IPS-18a (cell line): Measurements from ENCODE around the gene GPR107.
"Not testable (repeated sequence)": the region's sequence is repeated elsewhere in the genome, so short reads cannot be mapped to it uniquely, and the experiment has no call there.

ENCODE experiments used
- H3K27ac ChIP-seq: one replicate; pipeline ENCODE4 v1.5.1; 2013; ENCODE audit warnings: low read length
- H3K27me3 ChIP-seq: one replicate; pipeline ENCODE4 v1.6.1; 2013; ENCODE audit warnings: mild to moderate bottlenecking, low read length; ENCODE audit not compliant: control insufficient read depth, insufficient read depth
- H3K36me3 ChIP-seq: one replicate; pipeline ENCODE4 v1.6.1; 2013; ENCODE audit warnings: low read depth, low read length; ENCODE audit not compliant: control insufficient read depth
- H3K4me1 ChIP-seq: one replicate; pipeline ENCODE4 v1.6.1; 2013; ENCODE audit warnings: low read depth, low read length; ENCODE audit not compliant: control insufficient read depth
- H3K4me3 ChIP-seq: one replicate; pipeline ENCODE4 v1.5.1; 2013; ENCODE audit warnings: low read length
- H3K9ac ChIP-seq: one replicate; pipeline ENCODE4 v1.6.1; 2013; ENCODE audit warnings: mild to moderate bottlenecking, low read length, moderate library complexity
- H3K9me3 ChIP-seq: one replicate; pipeline ENCODE4 v1.6.1; 2013; ENCODE audit warnings: low read depth, low read length; ENCODE audit not compliant: control insufficient read depth

Gene GPR107

GRCh38 chr9:130020618-130021017 lies 33.1 kb upstream of the GPR107 start:
- H3K9ac ChIP-seq, result no peak overlapping the region
- H3K4me3 ChIP-seq, result no peak overlapping the region
- H3K36me3 ChIP-seq, result no peaks in the 10 kb centered on the region
- H3K4me1 ChIP-seq, result no peaks in the 10 kb centered on the region
- no peaks in the 10 kb centered on the region for H3K9me3 ChIP-seq
- H3K27me3 ChIP-seq, result no peaks in the 10 kb centered on the region
- no peak overlapping the region for H3K27ac ChIP-seq

GRCh38 chr9:130021123-130021522 lies 32.6 kb upstream of the GPR107 start:
- Histone ChIP-seq H3K4me1 (no peaks in the 10 kb centered on the region), H3K27ac (no peak overlapping the region)

GRCh38 chr9:130021842-130022241 lies 31.9 kb upstream of the GPR107 start:
- not testable (repeated sequence) for H3K4me1 ChIP-seq, H3K36me3 ChIP-seq, H3K4me3 ChIP-seq, H3K9ac ChIP-seq, H3K27me3 ChIP-seq, H3K9me3 ChIP-seq, H3K27ac ChIP-seq

More at GRCh38 chr9:130021123-130021522, 32.6 kb upstream of the GPR107 start:
- H3K36me3 ChIP-seq, result no peaks in the 10 kb centered on the region
- no peak overlapping the region for H3K4me3 ChIP-seq
- H3K27me3 ChIP-seq, result no peaks in the 10 kb centered on the region
- no peak overlapping the region for H3K9ac ChIP-seq
- no peaks in the 10 kb centered on the region for H3K9me3 ChIP-seq

GRCh38 chr9:130022566-130023143 lies 31.1 kb upstream of the GPR107 start:
- H3K4me3 ChIP-seq, result no peak overlapping the region
- no peak overlapping the region for H3K9ac ChIP-seq
- no peaks in the 10 kb centered on the region for H3K4me1 ChIP-seq
- H3K9me3 ChIP-seq, result no peaks in the 10 kb centered on the region
- H3K36me3 ChIP-seq, result no peaks in the 10 kb centered on the region
- H3K27me3 ChIP-seq, result no peaks in the 10 kb centered on the region
- H3K27ac ChIP-seq, result no peak overlapping the region

GRCh38 chr9:130023144-130023787 lies 30.4 kb upstream of the GPR107 start:
- Histone ChIP-seq H3K4me3 (no peak overlapping the region), H3K27me3 (no peaks in the 10 kb centered on the region), H3K27ac (no peak overlapping the region), H3K9me3 (no peaks in the 10 kb centered on the region), H3K4me1 (no peaks in the 10 kb centered on the region), H3K36me3 (no peaks in the 10 kb centered on the region), H3K9ac (no peak overlapping the region)

- Histone ChIP-seq H3K9ac (no peak overlapping the region), H3K27ac (no peak overlapping the region), H3K4me3 (no peak overlapping the region), H3K9me3 (no peaks in the 10 kb centered on the region), H3K36me3 (no peaks in the 10 kb centered on the region), H3K27me3 (no peaks in the 10 kb centered on the region), H3K4me1 (no peaks in the 10 kb centered on the region)
Observed at GRCh38 chr9:130023994-130024596, 29.6 kb upstream of the GPR107 start.

GRCh38 chr9:130024597-130024994 lies 29.1 kb upstream of the GPR107 start:
- H3K27me3 ChIP-seq, result no peaks in the 10 kb centered on the region
- no peak overlapping the region for H3K9ac ChIP-seq
- H3K4me1 ChIP-seq, result no peaks in the 10 kb centered on the region
- H3K4me3 ChIP-seq, result no peak overlapping the region
- no peaks in the 10 kb centered on the region for H3K36me3 ChIP-seq
- no peaks in the 10 kb centered on the region for H3K9me3 ChIP-seq
- H3K27ac ChIP-seq, result no peak overlapping the region

- Histone ChIP-seq H3K27ac (no peak overlapping the region), H3K4me3 (no peak overlapping the region), H3K4me1 (no peaks in the 10 kb centered on the region), H3K9me3 (no peaks in the 10 kb centered on the region), H3K27me3 (no peaks in the 10 kb centered on the region), H3K36me3 (no peaks in the 10 kb centered on the region), H3K9ac (no peak overlapping the region)
Observed at GRCh38 chr9:130026583-130027340, 26.9 kb upstream of the GPR107 start.

- Histone ChIP-seq H3K27ac (no peak overlapping the region), H3K27me3 (no peaks in the 10 kb centered on the region), H3K9me3 (no peaks in the 10 kb centered on the region), H3K36me3 (no peaks in the 10 kb centered on the region), H3K4me3 (no peak overlapping the region), H3K9ac (no peak overlapping the region), H3K4me1 (no peaks in the 10 kb centered on the region)
Observed at GRCh38 chr9:130027533-130028365, 26.0 kb upstream of the GPR107 start.

- Histone ChIP-seq H3K4me3 (no peak overlapping the region), H3K4me1 (no peaks in the 10 kb centered on the region), H3K27ac (no peak overlapping the region)
Observed at GRCh38 chr9:130028493-130029222, 25.0 kb upstream of the GPR107 start.

More at GRCh38 chr9:130028493-130029222, 25.0 kb upstream of the GPR107 start:
- Histone ChIP-seq H3K36me3 (no peaks in the 10 kb centered on the region), H3K27me3 (no peaks in the 10 kb centered on the region), H3K9ac (no peak overlapping the region), H3K9me3 (no peaks in the 10 kb centered on the region)
